AG04450 (cell line): Measurements from ENCODE around the gene NLRP8. TPM values are rescaled to one million over a fixed set of nuclear protein-coding genes. Genes with fewer than 3 reads are reported as not detected.

Experiments used
- CTCF ChIA-PET: fragments of 300-600, 350-600 bp; formaldehyde crosslinking; extraction: SDS; loops from one replicate; lab custom pipeline; 2022; ENCODE audit warnings: antibody characterized with exemption, inconsistent platforms; lab: Charles Lee
- POLR2A ChIA-PET: fragments of 350-600 bp; formaldehyde crosslinking; extraction: SDS; loops from one replicate; lab custom pipeline; 2021; ENCODE audit warnings: antibody characterized with exemption, inconsistent platforms; lab: Yijun Ruan, JAX
- DNase-seq: peaks from one replicate; pipeline ENCODE4 v3.0.0-alpha.2; 2011; ENCODE audit warnings: low read depth, low spot score
- H3K27ac ChIP-seq: one replicate; pipeline ENCODE4 v1.5.1; 2012; ENCODE audit warnings: low read depth, low read length, control low read depth
- H3K27me3 ChIP-seq: one replicate; pipeline ENCODE4 v1.6.0; 2012; ENCODE audit warnings: low read length; ENCODE audit not compliant: control insufficient read depth, insufficient read depth
- H3K4me3 ChIP-seq: 2 replicates; pipeline ENCODE4 v1.5.1; 2011; ENCODE audit warnings: mild to moderate bottlenecking, low read depth, low read length, control low read depth
- H3K9me3 ChIP-seq: 2 replicates; pipeline ENCODE4 v1.5.1; 2012; ENCODE audit warnings: low read length; ENCODE audit not compliant: control insufficient read depth, insufficient read depth
- polyA plus RNA-seq: library from polyadenylated mRNA; depleted of rRNA; stranded (reverse); fragments of >200 nt; gene quantifications from 2 replicates; pipeline ENCODE4 v1.2.3, GENCODE V29; 2011; rRNA removed
- TF ChIP-seq, protein P1 (sequence below): IDR thresholded peaks from 2 replicates; pipeline ENCODE4 v1.5.1; 2011; ENCODE audit warnings: low read depth, low read length, control low read depth, inconsistent platforms

NLRP8 gene
- polyA plus RNA-seq, 1 experiment = not detected

- H3K27me3 ChIP-seq = no peaks in the 10 kb centered on the region
- no peak for DNase-seq
- ChIA-PET POLR2A (no interaction called here), CTCF (no interaction called here)
- H3K9me3 ChIP-seq = peaks cover 68% of the 10 kb centered on the region
- TF ChIP-seq, protein P1, sequence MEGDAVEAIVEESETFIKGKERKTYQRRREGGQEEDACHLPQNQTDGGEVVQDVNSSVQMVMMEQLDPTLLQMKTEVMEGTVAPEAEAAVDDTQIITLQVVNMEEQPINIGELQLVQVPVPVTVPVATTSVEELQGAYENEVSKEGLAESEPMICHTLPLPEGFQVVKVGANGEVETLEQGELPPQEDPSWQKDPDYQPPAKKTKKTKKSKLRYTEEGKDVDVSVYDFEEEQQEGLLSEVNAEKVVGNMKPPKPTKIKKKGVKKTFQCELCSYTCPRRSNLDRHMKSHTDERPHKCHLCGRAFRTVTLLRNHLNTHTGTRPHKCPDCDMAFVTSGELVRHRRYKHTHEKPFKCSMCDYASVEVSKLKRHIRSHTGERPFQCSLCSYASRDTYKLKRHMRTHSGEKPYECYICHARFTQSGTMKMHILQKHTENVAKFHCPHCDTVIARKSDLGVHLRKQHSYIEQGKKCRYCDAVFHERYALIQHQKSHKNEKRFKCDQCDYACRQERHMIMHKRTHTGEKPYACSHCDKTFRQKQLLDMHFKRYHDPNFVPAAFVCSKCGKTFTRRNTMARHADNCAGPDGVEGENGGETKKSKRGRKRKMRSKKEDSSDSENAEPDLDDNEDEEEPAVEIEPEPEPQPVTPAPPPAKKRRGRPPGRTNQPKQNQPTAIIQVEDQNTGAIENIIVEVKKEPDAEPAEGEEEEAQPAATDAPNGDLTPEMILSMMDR = no peak
- no peak overlapping the region for H3K27ac ChIP-seq
- no peak overlapping the region for H3K4me3 ChIP-seq
Observed at GRCh38 chr19:56026769-56027168, 79.1 kb downstream of the NLRP8 start.

Other genes starting within 250 kb of the NLRP8 start
- gene NLRP9, start 209.4 kb upstream of the NLRP8 start, polyA plus RNA-seq = not detected in 2 replicates
- gene RFPL4A, start 188.7 kb upstream of the NLRP8 start, polyA plus RNA-seq = not detected in 2 replicates
- gene RFPL4AL1, start 178.7 kb upstream of the NLRP8 start, polyA plus RNA-seq = not detected in 2 replicates
- gene NLRP11, start 115.8 kb upstream of the NLRP8 start, polyA plus RNA-seq = not detected in 2 replicates
- not detected in 2 replicates for gene NLRP4, start 111.3 kb upstream of the NLRP8 start, polyA plus RNA-seq
- gene NLRP13, start 15.5 kb upstream of the NLRP8 start, polyA plus RNA-seq = not detected in 2 replicates
- not detected in 2 replicates for gene NLRP5, start 38.9 kb downstream of the NLRP8 start, polyA plus RNA-seq
- gene ZNF787, start 173.5 kb downstream of the NLRP8 start, polyA plus RNA-seq = 4.5 and 8.5 TPM in 2 replicates
- gene ZNF444, start 193.5 kb downstream of the NLRP8 start, polyA plus RNA-seq = 9.9 and 11.6 TPM in 2 replicates
- gene GALP, start 228.2 kb downstream of the NLRP8 start, polyA plus RNA-seq = not detected in 2 replicates
- gene ZSCAN5B, start 250.0 kb downstream of the NLRP8 start, polyA plus RNA-seq = not detected in 2 replicates